ENCODE results near the gene FHL1. TPM values are rescaled to one million over a fixed set of nuclear protein-coding genes. Genes with fewer than 3 reads are reported as not detected.

FHL1 gene
- total and polyA plus RNA-seq, 2 donors (not counting 3 experiments of a cell fraction or from before 2014, with no cell fraction given) = 50.6 to 59.4 TPM

- ChIA-PET CTCF (interaction anchor here (1.3 kb wide), 1 partner anchor 129 kb away, joined by 7 read pairs; no protein-coding TSS in a partner anchor), POLR2A (no interaction called here)
- BruUV-seq (replicated peaks) = no TSS peak
- H4K20me1 ChIP-seq (replicated peaks; ENCODE audit: control insufficient read depth, extremely low read depth, insufficient read depth, low read length) = no peaks in the 10 kb centered on the region
- H3K4me2 ChIP-seq (ENCODE audit: insufficient read depth, low read length) = no peak overlapping the region
- no peaks in the 10 kb centered on the region for H3K36me3 ChIP-seq (ENCODE audit: control insufficient read depth in 2 of 2, extremely low read depth in 1 of 2, insufficient read depth in 2 of 2, low read length in 2 of 2)
- TF ChIP-seq, protein P1, sequence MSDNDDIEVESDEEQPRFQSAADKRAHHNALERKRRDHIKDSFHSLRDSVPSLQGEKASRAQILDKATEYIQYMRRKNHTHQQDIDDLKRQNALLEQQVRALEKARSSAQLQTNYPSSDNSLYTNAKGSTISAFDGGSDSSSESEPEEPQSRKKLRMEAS (IDR thresholded peaks at IDR 0.05; ENCODE audit: insufficient read depth, insufficient read length) = no peak
- no peak for TF ChIP-seq JUN (IDR thresholded peaks at IDR 0.05; ENCODE audit: borderline replicate concordance, insufficient read depth, insufficient read length, low read depth)
- no peak for TF ChIP-seq GATA2 (IDR thresholded peaks at IDR 0.05; ENCODE audit: insufficient read depth, insufficient read length, low read depth, low read length)
- TF ChIP-seq CTCF (IDR thresholded peaks at IDR 0.05; ENCODE audit: extremely low read depth in 1 of 2, insufficient read depth in 1 of 2, low read depth in 1 of 2, low read length in 2 of 2) = no peak
- no peak for TF ChIP-seq MYC (IDR thresholded peaks at IDR 0.05; ENCODE audit: low read depth, low read length)
- no peak for TF ChIP-seq POLR2A (IDR thresholded peaks at IDR 0.05; ENCODE audit: low read depth, low read length)
- TF ChIP-seq FOS (IDR thresholded peaks at IDR 0.05; ENCODE audit: borderline replicate concordance, insufficient read depth, low read length) = no peak
- no peak for TF ChIP-seq EZH2 (IDR thresholded peaks at IDR 0.05; ENCODE audit: borderline replicate concordance, low read depth, low read length, severe bottlenecking)
- TF ChIP-seq POLR2AphosphoS5 (IDR thresholded peaks at IDR 0.05; ENCODE audit: insufficient read depth, low read depth, low read length) = no peak
- dilution Hi-C loops (cut with MboI; ENCODE audit: extremely low pct_ligation_motif_present, low sequenced_read_pairs) (no loop called here), intact Hi-C loops (cut with micrococcal nuclease) (no loop called here)
- no peaks in the 10 kb centered on the region for H3K9me3 ChIP-seq (replicated peaks; ENCODE audit: control insufficient read depth, insufficient read depth, low read length)
- no peak overlapping the region for H3K4me3 ChIP-seq (replicated peaks in 1 of 3; ENCODE audit: insufficient read depth in 1 of 3, low read depth in 1 of 3, low read length in 3 of 3)
- H3K9ac ChIP-seq (replicated peaks; ENCODE audit: extremely low read depth, insufficient read depth, low read length) = no peak overlapping the region
- no peaks in the 10 kb centered on the region for H3K79me2 ChIP-seq (ENCODE audit: control insufficient read depth, insufficient read depth, low read length)
- DNase-seq (ENCODE audit: low read depth, low spot score) = no peak
- H2AFZ ChIP-seq (ENCODE audit: low read depth, low read length) = no peak overlapping the region
- no peaks in the 10 kb centered on the region for H3K4me1 ChIP-seq (ENCODE audit: control insufficient read depth, extremely low read depth, insufficient read depth, low read length)
- no peaks in the 10 kb centered on the region for H3K27me3 ChIP-seq (ENCODE audit: control insufficient read depth in 2 of 2, insufficient read depth in 2 of 2, low read length in 2 of 2)
- FAIRE-seq = no peak
- H3K9me1 ChIP-seq (replicated peaks; ENCODE audit: control insufficient read depth, extremely low read depth, insufficient read depth, low read length) = no peaks in the 10 kb centered on the region
- no peak overlapping the region for H3K27ac ChIP-seq (ENCODE audit: insufficient read depth, low read depth, low read length)
These were observed 9.9 kb downstream of the FHL1 start for GRCh38 chrX:136157187-136157586.
